Activated naive CD8-positive, alpha-beta T cell treated with anti-CD3 and anti-CD28 coated beads, Interleukin-2, amount 50 U/mL, for 24 hours (primary cell): ENCODE measurements around the gene PROSER3.

Experiments
- ATAC-seq: fragments of 150-1000 bp; cut with Tn5 transposase; one replicate; pipeline ENCODE4 v1.10.0; 2021
- DNase-seq: peaks from one replicate; pipeline ENCODE4 v3.0.0; 2021
- H3K27ac Mint-ChIP-seq: one replicate; pipeline ENCODE4 v1.8.0; 2021; ENCODE audit warnings: mild to moderate bottlenecking, mixed read lengths
- H3K27me3 Mint-ChIP-seq: one replicate; pipeline ENCODE4 v1.8.0; 2021; ENCODE audit warnings: mixed read lengths
- H3K36me3 Mint-ChIP-seq: one replicate; pipeline ENCODE4 v1.8.0; 2021; ENCODE audit warnings: low read depth, mixed read lengths
- H3K4me1 Mint-ChIP-seq: one replicate; pipeline ENCODE4 v1.8.0; 2021; ENCODE audit warnings: mixed read lengths
- H3K4me3 Mint-ChIP-seq: one replicate; pipeline ENCODE4 v1.8.0; 2021; ENCODE audit warnings: mild to moderate bottlenecking, moderate library complexity, mixed read lengths
- H3K9me3 Mint-ChIP-seq: one replicate; pipeline ENCODE4 v1.8.0; 2021; ENCODE audit warnings: mixed read lengths

PROSER3 gene

DNA sequence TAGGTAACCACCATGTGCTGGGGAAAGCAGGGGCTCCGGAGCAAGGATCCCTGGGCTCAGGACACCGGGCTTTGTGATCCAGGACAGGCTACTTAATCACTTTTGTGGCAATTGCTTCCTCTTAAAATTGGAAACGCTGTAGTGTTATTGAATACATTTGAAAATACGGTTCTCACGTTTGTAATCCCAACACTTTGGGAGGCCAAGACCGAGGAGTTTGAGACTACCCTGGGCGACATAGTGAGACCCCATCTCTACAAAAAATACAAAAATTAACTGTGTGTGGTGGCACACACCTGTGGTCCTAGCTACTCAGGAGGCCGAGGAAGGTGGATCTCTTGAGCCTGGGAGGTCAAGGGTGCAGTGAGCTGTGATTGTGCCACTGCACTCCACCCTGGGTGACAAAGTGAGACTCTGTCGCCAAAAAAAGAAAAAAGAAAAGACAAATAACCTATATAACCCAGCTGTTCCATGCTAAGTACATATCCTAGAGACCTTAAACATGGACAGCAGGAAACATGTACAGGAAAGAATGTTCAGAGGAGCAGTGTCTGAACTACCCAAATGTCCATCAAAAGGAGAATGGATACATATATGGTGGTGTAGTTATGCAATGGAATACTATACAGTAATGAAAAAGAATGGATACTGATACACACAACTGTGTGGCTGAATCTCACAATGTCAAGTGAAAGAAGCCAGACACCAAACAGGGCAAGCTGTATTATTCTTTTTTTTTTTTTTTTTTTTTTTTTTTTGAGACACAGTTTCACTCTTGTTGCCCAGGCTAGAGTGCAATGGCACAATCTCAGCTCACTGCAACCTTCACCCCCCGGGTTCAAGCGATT is 55.3 kb downstream of the PROSER3 start:
- Mint-ChIP-seq H3K27ac (no peak overlapping the region), H3K9me3 (no peaks in the 10 kb centered on the region), H3K4me3 (no peak overlapping the region), H3K4me1 (no peaks in the 10 kb centered on the region), H3K36me3 (no peaks in the 10 kb centered on the region), H3K27me3 (peaks cover 30% of the 10 kb centered on the region)
- DNase-seq (no peak), ATAC-seq (no peak)

DNA sequence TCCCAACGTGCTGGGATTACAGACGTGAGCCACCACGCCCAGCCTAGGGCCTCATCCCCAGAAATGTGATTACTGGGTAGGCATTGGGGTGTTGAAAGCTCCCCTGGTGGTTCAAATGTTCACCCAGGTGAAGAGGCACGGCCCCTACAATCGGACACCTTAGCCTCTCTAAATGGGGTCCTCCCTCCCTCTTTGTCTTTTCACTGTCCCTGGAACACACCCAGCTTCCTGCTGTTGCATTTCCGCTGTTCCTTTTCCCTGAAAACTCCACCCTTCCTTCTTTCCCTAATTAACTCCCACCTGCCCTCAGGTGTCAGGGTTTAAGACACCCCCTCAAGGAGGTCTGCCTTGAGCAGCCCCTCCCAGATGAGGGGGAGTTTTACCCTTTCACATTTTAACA is 58.3 kb downstream of the PROSER3 start:
- no peak overlapping the region for H3K4me3 Mint-ChIP-seq
- DNase-seq: no peak
- no peaks in the 10 kb centered on the region for H3K36me3 Mint-ChIP-seq
- no peak overlapping the region for H3K27ac Mint-ChIP-seq
- H3K4me1 Mint-ChIP-seq: peaks cover 2% of the 10 kb centered on the region
- peaks cover 33% of the 10 kb centered on the region for H3K27me3 Mint-ChIP-seq
- H3K9me3 Mint-ChIP-seq: no peaks in the 10 kb centered on the region
- no peak for ATAC-seq

DNA sequence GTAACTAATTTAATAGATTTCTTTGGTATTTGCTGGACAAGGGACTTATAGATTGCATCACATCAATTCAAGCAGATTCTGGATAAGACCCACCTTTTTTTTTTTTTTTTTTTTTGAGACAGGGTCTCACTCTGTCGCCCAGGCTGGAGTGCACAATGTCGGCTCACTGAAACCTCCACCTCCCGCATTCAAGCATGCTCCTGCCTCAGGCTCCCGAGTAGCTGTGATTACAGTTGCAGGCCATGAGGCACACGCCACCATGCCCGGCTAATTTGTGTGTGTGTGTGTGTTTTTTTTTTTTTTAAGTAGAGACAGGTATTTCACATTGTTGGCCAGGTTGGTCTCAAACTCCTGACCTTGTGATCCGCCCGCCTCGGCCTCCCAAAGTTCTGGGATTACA is 58.9 kb downstream of the PROSER3 start:
- Mint-ChIP-seq H3K4me3 (no peak overlapping the region), H3K27me3 (peaks cover 27% of the 10 kb centered on the region), H3K9me3 (no peaks in the 10 kb centered on the region), H3K4me1 (peaks cover 2% of the 10 kb centered on the region), H3K27ac (no peak overlapping the region), H3K36me3 (no peaks in the 10 kb centered on the region)
- DNase-seq: no peak
- no peak for ATAC-seq

DNA sequence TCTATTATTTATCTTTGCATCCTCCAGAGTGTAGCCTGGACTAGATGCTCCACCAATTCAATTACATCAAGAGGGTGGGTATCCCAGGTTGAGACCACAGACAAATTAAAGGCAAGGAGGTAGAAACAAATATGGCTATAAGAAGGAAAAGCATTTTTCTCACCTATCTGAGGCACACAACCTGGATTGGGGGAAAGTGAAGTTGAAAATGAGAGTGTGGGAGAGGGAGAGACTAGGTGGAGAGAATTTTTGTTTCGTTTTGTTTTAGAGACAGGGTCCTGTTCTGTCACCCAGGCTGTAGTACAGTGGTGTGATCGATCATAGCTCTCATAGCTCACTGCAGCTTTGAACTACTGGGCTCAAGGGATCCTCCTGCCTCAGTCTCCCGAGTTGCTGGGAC is 60.5 kb downstream of the PROSER3 start:
- H3K4me3 Mint-ChIP-seq: no peak overlapping the region
- DNase-seq (no peak), ATAC-seq (no peak)
- peaks cover 2% of the 10 kb centered on the region for H3K4me1 Mint-ChIP-seq
- H3K27ac Mint-ChIP-seq: no peak overlapping the region
- no peaks in the 10 kb centered on the region for H3K9me3 Mint-ChIP-seq
- peaks cover 26% of the 10 kb centered on the region for H3K27me3 Mint-ChIP-seq
- no peaks in the 10 kb centered on the region for H3K36me3 Mint-ChIP-seq
